Measurements from ENCODE around the gene OVOL1.
"Not testable (repeated sequence)": the region's sequence is repeated elsewhere in the genome, so short reads cannot be mapped to it uniquely, and the experiment has no call there.

OVOL1 gene

DNA sequence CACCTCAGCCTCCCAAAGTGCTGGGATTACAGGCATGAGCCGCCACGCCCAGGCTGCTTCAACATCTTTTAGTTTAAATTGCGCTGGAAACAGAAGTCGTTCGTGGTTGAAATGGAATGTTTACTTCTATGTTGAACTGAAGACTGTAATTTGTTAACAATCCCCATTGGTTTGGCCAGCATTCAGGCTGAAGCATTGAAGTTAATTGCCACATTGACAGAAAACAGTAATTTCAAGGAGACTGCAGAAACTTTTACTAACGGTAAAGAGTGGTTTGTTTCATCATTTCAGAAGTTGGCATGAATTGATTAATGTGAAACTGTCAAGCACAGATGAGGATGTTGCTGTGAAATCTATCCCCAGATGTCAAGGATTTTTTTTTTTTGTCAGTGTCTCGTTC is 20.3 kb upstream of the OVOL1 start:
- H3K27ac ChIP-seq (ENCODE audit: low read depth, low read length): no peak overlapping the region
- H3K9ac ChIP-seq (ENCODE audit: low read depth, low read length): no peak overlapping the region
- WGBS: 78% methylated on average over 7 of the region's 7 CpGs
- no peak overlapping the region for H3K4me3 ChIP-seq (ENCODE audit: low read length)
- no peaks in the 10 kb centered on the region for H3K27me3 ChIP-seq (ENCODE audit: insufficient read depth, low read length)
- H3K4me1 ChIP-seq (ENCODE audit: insufficient read depth, low read length): no peaks in the 10 kb centered on the region
- H3K36me3 ChIP-seq (ENCODE audit: insufficient read depth, low read length): no peaks in the 10 kb centered on the region
- no peaks in the 10 kb centered on the region for H3K9me3 ChIP-seq (ENCODE audit: insufficient read depth, low read depth, low read length)

DNA sequence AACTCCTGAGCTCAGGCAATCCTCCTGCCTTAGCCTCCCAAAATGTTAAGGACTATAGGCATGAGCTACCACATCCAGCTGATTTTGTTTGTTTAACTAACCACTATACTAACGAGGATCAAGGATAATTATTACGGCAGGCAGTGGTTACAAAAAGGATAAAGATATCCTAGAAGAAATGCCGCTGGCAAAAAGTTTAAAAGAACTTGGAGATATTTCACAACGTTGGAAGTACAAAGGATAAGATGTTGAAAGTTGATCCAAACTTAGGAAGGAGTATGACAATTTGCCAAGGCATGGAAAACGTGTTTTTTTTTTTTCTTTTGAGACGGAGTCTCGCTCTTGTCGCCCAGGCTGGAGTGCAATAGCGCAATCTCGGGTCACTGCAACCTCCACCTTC is 19.5 kb upstream of the OVOL1 start:
- H3K27me3 ChIP-seq (ENCODE audit: insufficient read depth, low read length): no peaks in the 10 kb centered on the region
- 84% methylated on average over 10 of the region's 10 CpGs for WGBS
- no peak overlapping the region for H3K27ac ChIP-seq (ENCODE audit: low read depth, low read length)

GRCh38 chr11:65767806-65768205 is 19.1 kb upstream of the OVOL1 start:
- H3K27ac ChIP-seq (ENCODE audit: low read depth, low read length); H3K36me3 ChIP-seq (ENCODE audit: insufficient read depth, low read length): not testable (repeated sequence)
- WGBS: 73% methylated on average over 5 of the region's 5 CpGs

More for the DNA sequence above, 19.5 kb upstream of the OVOL1 start:
- no peaks in the 10 kb centered on the region for H3K36me3 ChIP-seq (ENCODE audit: insufficient read depth, low read length)
- no peaks in the 10 kb centered on the region for H3K9me3 ChIP-seq (ENCODE audit: insufficient read depth, low read depth, low read length)
- H3K9ac ChIP-seq (ENCODE audit: low read depth, low read length): no peak overlapping the region
- no peak overlapping the region for H3K4me3 ChIP-seq (ENCODE audit: low read length)
- no peaks in the 10 kb centered on the region for H3K4me1 ChIP-seq (ENCODE audit: insufficient read depth, low read length)

DNA sequence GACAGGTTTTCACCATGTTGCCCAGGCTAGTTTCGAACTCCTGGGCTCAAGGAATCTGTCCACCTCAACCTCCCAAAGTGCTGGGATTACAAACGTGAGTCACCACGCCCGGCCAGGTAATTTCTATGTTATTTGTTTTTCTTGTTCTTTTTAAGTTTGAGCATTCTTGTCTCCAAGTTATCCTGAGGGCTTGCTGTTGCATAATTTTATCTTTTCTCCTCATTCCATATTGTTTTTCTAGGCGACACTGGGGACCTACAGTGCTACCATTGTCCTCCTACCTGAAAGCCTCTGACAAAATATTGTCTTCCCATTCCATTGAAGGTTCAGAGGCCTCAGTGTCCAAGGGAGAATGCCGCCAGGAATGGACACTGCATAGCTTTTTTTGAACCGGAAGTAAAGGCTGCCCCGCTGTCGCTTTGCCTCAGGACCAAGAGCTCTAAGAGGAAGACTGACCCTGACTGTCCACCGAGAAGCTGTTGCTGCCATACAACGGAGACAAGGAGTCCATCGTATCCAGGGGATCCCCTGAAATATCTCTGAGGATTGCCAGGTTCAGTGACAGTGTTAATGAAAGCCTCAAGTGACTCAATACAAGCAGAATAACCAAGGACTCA is 15.8 kb upstream of the OVOL1 start:
- H3K9me3 ChIP-seq (ENCODE audit: insufficient read depth, low read depth, low read length): no peaks in the 10 kb centered on the region
- no peak overlapping the region for H3K9ac ChIP-seq (ENCODE audit: low read depth, low read length)
- no peak overlapping the region for H3K27ac ChIP-seq (ENCODE audit: low read depth, low read length)
- H3K4me1 ChIP-seq (ENCODE audit: insufficient read depth, low read length): no peaks in the 10 kb centered on the region
- no peaks in the 10 kb centered on the region for H3K36me3 ChIP-seq (ENCODE audit: insufficient read depth, low read length)
- no peak overlapping the region for H3K4me3 ChIP-seq (ENCODE audit: low read length)
- no peaks in the 10 kb centered on the region for H3K27me3 ChIP-seq (ENCODE audit: insufficient read depth, low read length)
- WGBS: 83% methylated on average over 10 of the region's 12 CpGs

More at GRCh38 chr11:65767806-65768205, 19.1 kb upstream of the OVOL1 start:
- not testable (repeated sequence) for H3K27me3 ChIP-seq (ENCODE audit: insufficient read depth, low read length); H3K9ac ChIP-seq (ENCODE audit: low read depth, low read length); H3K4me3 ChIP-seq (ENCODE audit: low read length); H3K9me3 ChIP-seq (ENCODE audit: insufficient read depth, low read depth, low read length); H3K4me1 ChIP-seq (ENCODE audit: insufficient read depth, low read length)

- Histone ChIP-seq H3K9ac (ENCODE audit: low read depth, low read length) (no peak overlapping the region), H3K4me1 (ENCODE audit: insufficient read depth, low read length) (no peaks in the 10 kb centered on the region), H3K4me3 (ENCODE audit: low read length) (no peak overlapping the region), H3K36me3 (ENCODE audit: insufficient read depth, low read length) (no peaks in the 10 kb centered on the region), H3K27me3 (ENCODE audit: insufficient read depth, low read length) (no peaks in the 10 kb centered on the region), H3K9me3 (ENCODE audit: insufficient read depth, low read depth, low read length) (no peaks in the 10 kb centered on the region), H3K27ac (ENCODE audit: low read depth, low read length) (no peak overlapping the region)
- WGBS: 88% methylated on average over 6 of the region's 6 CpGs
Measured at GRCh38 chr11:65771589-65772112, 15.2 kb upstream of the OVOL1 start.

DNA sequence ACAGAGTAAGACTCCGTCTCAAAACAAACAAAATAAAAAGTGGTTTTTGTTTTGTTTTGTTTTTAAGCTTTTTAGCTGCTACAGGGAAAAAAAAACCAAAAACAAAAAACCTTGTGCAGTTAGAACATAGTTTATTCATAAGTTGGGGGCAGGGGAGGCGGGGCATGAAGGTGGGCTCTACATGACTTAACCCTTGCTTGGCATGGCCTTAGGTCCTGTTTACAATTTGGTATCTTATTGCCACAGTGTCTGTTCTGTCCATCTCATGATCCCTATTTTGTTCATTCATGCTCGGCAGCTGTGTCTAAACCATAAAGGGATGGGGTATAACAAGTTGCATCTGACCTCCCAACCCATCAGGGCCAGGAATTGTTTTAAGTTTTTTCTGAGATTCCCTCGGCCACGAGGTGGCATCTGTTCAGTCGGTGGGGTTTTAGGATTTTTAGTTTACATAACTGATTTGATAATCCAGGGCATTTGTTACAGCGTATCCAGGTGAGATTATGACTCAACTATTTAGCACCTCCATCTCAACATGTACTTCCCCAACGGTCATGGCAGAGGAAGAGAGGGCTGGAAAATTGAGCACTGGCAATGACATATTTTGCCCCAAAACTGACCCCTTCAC is 13.0 kb upstream of the OVOL1 start:
- WGBS: 78% methylated on average over 7 of the region's 8 CpGs
- Histone ChIP-seq H3K4me1 (ENCODE audit: insufficient read depth, low read length) (no peaks in the 10 kb centered on the region), H3K9ac (ENCODE audit: low read depth, low read length) (no peak overlapping the region), H3K27me3 (ENCODE audit: insufficient read depth, low read length) (no peaks in the 10 kb centered on the region), H3K9me3 (ENCODE audit: insufficient read depth, low read depth, low read length) (no peaks in the 10 kb centered on the region), H3K27ac (ENCODE audit: low read depth, low read length) (no peak overlapping the region), H3K36me3 (ENCODE audit: insufficient read depth, low read length) (peaks cover 6% of the 10 kb centered on the region; the same call in 1 of the 2 replicates), H3K4me3 (ENCODE audit: low read length) (no peak overlapping the region)

- no peak overlapping the region for H3K27ac ChIP-seq (ENCODE audit: low read depth, low read length)
- no peaks in the 10 kb centered on the region for H3K27me3 ChIP-seq (ENCODE audit: insufficient read depth, low read length)
- H3K4me1 ChIP-seq (ENCODE audit: insufficient read depth, low read length): no peaks in the 10 kb centered on the region
- H3K4me3 ChIP-seq (ENCODE audit: low read length): no peak overlapping the region
- H3K9ac ChIP-seq (ENCODE audit: low read depth, low read length): no peak overlapping the region
- 88% methylated on average over 9 of the region's 9 CpGs for WGBS
- H3K9me3 ChIP-seq (ENCODE audit: insufficient read depth, low read depth, low read length): no peaks in the 10 kb centered on the region
- H3K36me3 ChIP-seq (ENCODE audit: insufficient read depth, low read length): peaks cover 6% of the 10 kb centered on the region; the same call in 1 of the 2 replicates
Measured at GRCh38 chr11:65774525-65775306, 12.1 kb upstream of the OVOL1 start.

DNA sequence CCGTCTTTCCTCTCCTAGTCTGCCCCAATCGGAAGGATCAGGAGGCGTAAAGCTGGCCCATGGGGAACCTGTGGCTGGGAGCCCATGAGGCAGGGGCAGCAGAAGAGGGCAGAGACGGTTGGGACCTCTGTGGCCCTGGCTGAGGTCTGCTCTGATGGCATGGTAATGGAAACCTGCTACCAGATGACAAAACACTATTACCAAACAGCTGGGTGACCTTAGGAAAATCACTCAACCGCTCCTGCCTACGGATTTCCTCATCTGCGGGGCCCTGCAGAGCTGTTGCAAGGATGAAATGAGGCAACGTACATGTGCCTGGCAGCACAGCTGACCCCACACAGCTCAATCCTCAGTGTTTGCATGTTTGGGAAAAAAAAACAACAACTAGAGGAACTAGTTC is 10.7 kb upstream of the OVOL1 start:
- 95% methylated on average over 8 of the region's 8 CpGs for WGBS
- Histone ChIP-seq H3K9ac (ENCODE audit: low read depth, low read length) (no peak overlapping the region), H3K36me3 (ENCODE audit: insufficient read depth, low read length) (peaks cover 6% of the 10 kb centered on the region; the same call in 1 of the 2 replicates), H3K4me3 (ENCODE audit: low read length) (no peak overlapping the region), H3K27ac (ENCODE audit: low read depth, low read length) (no peak overlapping the region), H3K27me3 (ENCODE audit: insufficient read depth, low read length) (peaks cover 7% of the 10 kb centered on the region), H3K9me3 (ENCODE audit: insufficient read depth, low read depth, low read length) (no peaks in the 10 kb centered on the region), H3K4me1 (ENCODE audit: insufficient read depth, low read length) (no peaks in the 10 kb centered on the region)

DNA sequence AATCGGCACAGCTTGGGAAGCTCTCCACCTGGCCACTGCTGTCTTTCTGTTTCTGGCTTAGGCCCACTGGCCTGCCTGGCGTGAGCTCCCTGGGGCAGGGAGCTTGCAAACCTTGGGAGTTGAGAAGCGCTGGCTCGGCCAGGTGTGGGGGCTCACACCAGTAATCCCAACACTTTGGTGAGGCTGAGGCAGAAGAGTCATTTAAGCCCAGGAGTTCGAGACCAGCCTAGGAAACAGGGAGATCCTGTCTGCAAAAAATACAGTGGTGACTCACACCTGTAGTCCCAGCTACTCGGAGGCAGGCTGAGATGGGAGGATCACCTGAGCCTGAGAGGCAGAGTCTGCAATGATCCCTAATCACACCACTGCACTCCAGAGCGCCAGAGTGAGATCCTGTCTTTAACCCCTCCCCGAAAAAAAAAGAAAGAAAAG is 10.1 kb upstream of the OVOL1 start:
- WGBS: 91% methylated on average over 8 of the region's 8 CpGs
- Histone ChIP-seq H3K9ac (ENCODE audit: low read depth, low read length) (no peak overlapping the region), H3K36me3 (ENCODE audit: insufficient read depth, low read length) (peaks cover 6% of the 10 kb centered on the region; the same call in 1 of the 2 replicates), H3K27me3 (ENCODE audit: insufficient read depth, low read length) (peaks cover 12% of the 10 kb centered on the region), H3K4me1 (ENCODE audit: insufficient read depth, low read length) (no peaks in the 10 kb centered on the region), H3K4me3 (ENCODE audit: low read length) (no peak overlapping the region), H3K9me3 (ENCODE audit: insufficient read depth, low read depth, low read length) (no peaks in the 10 kb centered on the region), H3K27ac (ENCODE audit: low read depth, low read length) (no peak overlapping the region)

- no peak overlapping the region for H3K27ac ChIP-seq (ENCODE audit: low read depth, low read length)
- H3K36me3 ChIP-seq (ENCODE audit: insufficient read depth, low read length): peaks cover 6% of the 10 kb centered on the region; the same call in 1 of the 2 replicates
Measured at GRCh38 chr11:65777241-65777640, 9.6 kb upstream of the OVOL1 start.

GRCh38 chr11:65777821-65778361 is 9.0 kb upstream of the OVOL1 start:
- no peak overlapping the region for H3K4me3 ChIP-seq (ENCODE audit: low read length)
- peaks cover 6% of the 10 kb centered on the region; the same call in 1 of the 2 replicates for H3K36me3 ChIP-seq (ENCODE audit: insufficient read depth, low read length)
- H3K9ac ChIP-seq (ENCODE audit: low read depth, low read length): no peak overlapping the region
- H3K4me1 ChIP-seq (ENCODE audit: insufficient read depth, low read length): no peaks in the 10 kb centered on the region
- no peaks in the 10 kb centered on the region for H3K9me3 ChIP-seq (ENCODE audit: insufficient read depth, low read depth, low read length)
- WGBS: 95% methylated on average over 23 of the region's 23 CpGs
- H3K27ac ChIP-seq (ENCODE audit: low read depth, low read length): no peak overlapping the region
- H3K27me3 ChIP-seq (ENCODE audit: insufficient read depth, low read length): peaks cover 24% of the 10 kb centered on the region

More at GRCh38 chr11:65777241-65777640, 9.6 kb upstream of the OVOL1 start:
- Histone ChIP-seq H3K9ac (ENCODE audit: low read depth, low read length) (no peak overlapping the region), H3K4me3 (ENCODE audit: low read length) (no peak overlapping the region), H3K27me3 (ENCODE audit: insufficient read depth, low read length) (peaks cover 17% of the 10 kb centered on the region), H3K9me3 (ENCODE audit: insufficient read depth, low read depth, low read length) (no peaks in the 10 kb centered on the region), H3K4me1 (ENCODE audit: insufficient read depth, low read length) (no peaks in the 10 kb centered on the region)
- 94% methylated on average over 8 of the region's 8 CpGs for WGBS

Measured in HUES64 (cell line).